ENCODE results near the gene KIAA2012. TPM values are rescaled to one million over a fixed set of nuclear protein-coding genes. Genes with fewer than 3 reads are reported as not detected.

Gene KIAA2012
- total RNA-seq, 1 donor, result not detected

- no peak overlapping the region for H3K4me3 ChIP-seq (ENCODE audit: insufficient read depth, low read length)
- no peaks in the 10 kb centered on the region for H3K27me3 ChIP-seq (ENCODE audit: insufficient read depth, low read length)
- no peaks in the 10 kb centered on the region for H4K20me1 ChIP-seq (ENCODE audit: insufficient read depth, low read length)
- peak; percentile 83 for TF ChIP-seq CTCF (IDR thresholded peaks at IDR 0.05; ENCODE audit: extremely low read depth, low read depth, low read length)
- H3K36me3 ChIP-seq (ENCODE audit: insufficient read depth, low read length), result no peaks in the 10 kb centered on the region
- H2AFZ ChIP-seq (ENCODE audit: low read length), result no peak overlapping the region
- H3K9me3 ChIP-seq (ENCODE audit: low read depth, low read length), result no peaks in the 10 kb centered on the region
- no peaks in the 10 kb centered on the region for H3K79me2 ChIP-seq (ENCODE audit: insufficient read depth, low read length)
- no peak for DNase-seq (ENCODE audit: insufficient read length, low spot score, missing footprints)
- H3K27ac ChIP-seq (ENCODE audit: low read depth, low read length), result no peak overlapping the region
- no peak overlapping the region for H3K4me2 ChIP-seq (ENCODE audit: insufficient read depth, low read length)
- no peaks in the 10 kb centered on the region for H3K4me1 ChIP-seq (ENCODE audit: insufficient read depth, low read length)
These were observed 105.4 kb downstream of the KIAA2012 start for GRCh38 chr2:202178346-202178958.

- no peaks in the 10 kb centered on the region for H3K79me2 ChIP-seq (ENCODE audit: insufficient read depth, low read length)
- H3K9me3 ChIP-seq (ENCODE audit: low read depth, low read length), result no peaks in the 10 kb centered on the region
- no peaks in the 10 kb centered on the region for H3K27me3 ChIP-seq (ENCODE audit: insufficient read depth, low read length)
- DNase-seq (ENCODE audit: insufficient read length, low spot score, missing footprints), result no peak
- H3K27ac ChIP-seq (ENCODE audit: low read depth, low read length), result no peak overlapping the region
- H2AFZ ChIP-seq (ENCODE audit: low read length), result no peak overlapping the region
- H3K4me2 ChIP-seq (ENCODE audit: insufficient read depth, low read length), result no peak overlapping the region
- H3K4me3 ChIP-seq (ENCODE audit: insufficient read depth, low read length), result no peak overlapping the region
- no peaks in the 10 kb centered on the region for H3K36me3 ChIP-seq (ENCODE audit: insufficient read depth, low read length)
- TF ChIP-seq CTCF (IDR thresholded peaks at IDR 0.05; ENCODE audit: extremely low read depth, low read depth, low read length), result no peak
- H3K4me1 ChIP-seq (ENCODE audit: insufficient read depth, low read length), result peaks cover 18% of the 10 kb centered on the region
- H4K20me1 ChIP-seq (ENCODE audit: insufficient read depth, low read length), result no peaks in the 10 kb centered on the region
These were observed 111.5 kb downstream of the KIAA2012 start for GRCh38 chr2:202184557-202184956.

GRCh38 chr2:202185156-202185555 lies 112.1 kb downstream of the KIAA2012 start:
- Histone ChIP-seq H4K20me1 (ENCODE audit: insufficient read depth, low read length) (no peaks in the 10 kb centered on the region), H2AFZ (ENCODE audit: low read length) (peak overlapping the region; percentile 17), H3K36me3 (ENCODE audit: insufficient read depth, low read length) (no peaks in the 10 kb centered on the region), H3K4me3 (ENCODE audit: insufficient read depth, low read length) (no peak overlapping the region), H3K4me1 (ENCODE audit: insufficient read depth, low read length) (peaks cover 18% of the 10 kb centered on the region), H3K4me2 (ENCODE audit: insufficient read depth, low read length) (no peak overlapping the region), H3K27me3 (ENCODE audit: insufficient read depth, low read length) (no peaks in the 10 kb centered on the region), H3K9me3 (ENCODE audit: low read depth, low read length) (no peaks in the 10 kb centered on the region), H3K79me2 (ENCODE audit: insufficient read depth, low read length) (no peaks in the 10 kb centered on the region), H3K27ac (ENCODE audit: low read depth, low read length) (no peak overlapping the region)
- TF ChIP-seq CTCF (IDR thresholded peaks at IDR 0.05; ENCODE audit: extremely low read depth, low read depth, low read length), result no peak
- no peak for DNase-seq (ENCODE audit: insufficient read length, low spot score, missing footprints)

GRCh38 chr2:202186641-202187202 lies 113.7 kb downstream of the KIAA2012 start:
- Histone ChIP-seq H3K36me3 (ENCODE audit: insufficient read depth, low read length) (no peaks in the 10 kb centered on the region), H4K20me1 (ENCODE audit: insufficient read depth, low read length) (no peaks in the 10 kb centered on the region), H3K4me1 (ENCODE audit: insufficient read depth, low read length) (peaks cover 18% of the 10 kb centered on the region), H3K79me2 (ENCODE audit: insufficient read depth, low read length) (no peaks in the 10 kb centered on the region), H3K27me3 (ENCODE audit: insufficient read depth, low read length) (no peaks in the 10 kb centered on the region), H3K4me3 (ENCODE audit: insufficient read depth, low read length) (no peak overlapping the region), H3K9me3 (ENCODE audit: low read depth, low read length) (no peaks in the 10 kb centered on the region), H3K4me2 (ENCODE audit: insufficient read depth, low read length) (no peak overlapping the region), H2AFZ (ENCODE audit: low read length) (no peak overlapping the region), H3K27ac (ENCODE audit: low read depth, low read length) (no peak overlapping the region)
- no peak for DNase-seq (ENCODE audit: insufficient read length, low spot score, missing footprints)
- TF ChIP-seq CTCF (IDR thresholded peaks at IDR 0.05; ENCODE audit: extremely low read depth, low read depth, low read length), result no peak
